Stimulated activated CD8-positive, alpha-beta memory T cell treated with anti-CD3 and anti-CD28 coated beads, Interleukin-2, amount 100 ng/mL, for 48 hours (primary cell): Measurements from ENCODE around the gene NBEA.
"Not testable (repeated sequence)": the region's sequence is repeated elsewhere in the genome, so short reads cannot be mapped to it uniquely, and the experiment has no call there.

Experiments used
- DNase-seq, 2 donors: peaks; one replicate each; pipeline ENCODE4 v3.0.0-alpha.2; 2020; ENCODE audit warnings: low read depth in 2 of 2

The NBEA gene

DNA sequence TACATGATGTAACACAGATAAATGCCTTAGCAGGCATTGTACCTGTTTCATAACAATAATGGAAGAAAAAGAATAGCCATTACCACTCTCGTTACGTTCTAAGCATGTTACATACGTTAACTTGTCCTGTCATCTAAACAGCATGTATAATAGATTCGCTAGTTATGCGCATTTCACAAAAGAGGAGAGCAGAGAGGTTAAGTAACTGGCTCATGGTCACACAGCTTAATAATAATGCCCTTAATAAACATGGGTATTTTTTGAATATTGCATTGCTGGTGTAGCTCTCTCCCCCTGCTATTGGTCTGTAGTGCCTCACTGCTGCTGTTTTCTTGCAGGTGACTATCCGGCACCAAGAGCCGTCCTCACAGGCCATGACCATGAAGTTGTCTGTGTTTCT lies 722.7 kb downstream of the NBEA start:
- DNase-seq = no peak

DNA sequence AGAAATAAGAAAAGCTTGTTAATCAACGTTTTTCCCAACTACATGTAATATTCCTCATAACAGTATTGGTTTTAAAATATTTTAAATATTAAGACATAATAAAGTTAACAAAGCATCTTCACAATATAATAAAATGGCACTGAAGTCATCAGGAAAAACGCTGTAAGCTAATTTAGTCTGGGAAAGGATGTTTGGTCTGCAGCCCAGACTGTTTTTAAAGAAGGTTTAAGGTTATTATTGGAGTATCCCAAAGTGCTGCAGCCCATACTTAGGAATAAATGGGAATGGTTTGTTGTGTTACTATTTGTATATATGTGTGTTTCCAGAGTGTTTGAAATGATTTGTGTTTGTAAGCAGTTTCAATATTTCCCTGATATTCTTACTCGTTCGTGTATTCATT lies 727.3 kb downstream of the NBEA start:
- no peak for DNase-seq

DNA sequence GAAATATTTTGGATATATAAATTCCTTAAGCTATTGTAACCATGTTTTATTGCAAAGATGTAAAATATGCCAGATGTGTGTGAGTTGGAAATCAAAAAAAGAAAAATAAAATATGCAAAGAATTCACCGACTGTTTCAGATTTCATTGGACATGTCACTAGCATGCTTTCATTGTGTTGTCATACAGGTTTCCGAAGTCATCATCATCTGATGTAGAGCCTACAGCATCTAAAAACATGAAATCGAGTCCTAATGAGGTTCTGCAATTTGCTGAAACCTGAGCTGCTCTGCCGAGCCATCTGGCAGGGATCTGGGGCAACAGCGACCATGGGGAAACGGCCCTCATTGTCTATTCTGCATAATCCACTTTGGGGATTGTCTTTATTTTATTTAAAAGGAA lies 730.5 kb downstream of the NBEA start:
- DNase-seq = no peak

DNA sequence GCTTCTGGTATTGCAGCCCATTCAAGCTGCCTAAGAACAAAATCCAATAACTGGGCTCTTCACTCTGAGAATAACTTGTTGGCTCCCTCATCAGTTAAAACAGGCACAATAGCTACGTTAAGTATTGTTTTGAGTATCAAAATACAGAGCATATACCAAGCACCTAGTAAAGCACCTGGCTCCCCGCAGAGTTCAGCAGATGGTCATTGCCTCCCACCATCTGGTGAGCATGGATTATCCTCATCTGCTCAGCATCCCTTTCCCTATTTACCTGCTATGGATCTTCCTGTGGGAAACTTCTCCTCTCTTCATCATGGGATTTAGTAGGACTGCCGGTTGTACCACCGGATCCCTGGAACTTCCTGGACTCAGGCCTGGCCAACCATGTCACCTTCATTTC lies 733.6 kb downstream of the NBEA start:
- no peak for DNase-seq

DNA sequence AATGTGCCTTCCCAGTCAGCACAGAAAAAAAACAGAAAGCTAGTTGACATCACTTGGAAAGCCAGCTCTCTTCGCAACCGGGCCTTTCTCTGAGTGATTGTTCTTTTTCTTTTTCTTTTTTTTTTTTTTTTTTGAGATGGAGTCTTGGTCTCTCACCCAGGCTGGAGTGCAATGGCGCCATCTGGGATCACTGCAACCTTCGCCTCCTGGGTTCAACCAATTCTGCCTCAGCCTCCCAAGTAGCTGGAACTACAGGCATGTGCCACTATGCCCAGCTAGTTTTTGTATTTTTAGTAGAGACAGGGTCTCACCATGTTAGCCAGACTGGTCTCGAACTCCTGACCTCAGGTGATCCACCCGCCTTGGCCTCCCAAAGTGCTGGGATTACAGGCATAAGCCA lies 735.8 kb downstream of the NBEA start:
- not testable (repeated sequence) for DNase-seq

DNA sequence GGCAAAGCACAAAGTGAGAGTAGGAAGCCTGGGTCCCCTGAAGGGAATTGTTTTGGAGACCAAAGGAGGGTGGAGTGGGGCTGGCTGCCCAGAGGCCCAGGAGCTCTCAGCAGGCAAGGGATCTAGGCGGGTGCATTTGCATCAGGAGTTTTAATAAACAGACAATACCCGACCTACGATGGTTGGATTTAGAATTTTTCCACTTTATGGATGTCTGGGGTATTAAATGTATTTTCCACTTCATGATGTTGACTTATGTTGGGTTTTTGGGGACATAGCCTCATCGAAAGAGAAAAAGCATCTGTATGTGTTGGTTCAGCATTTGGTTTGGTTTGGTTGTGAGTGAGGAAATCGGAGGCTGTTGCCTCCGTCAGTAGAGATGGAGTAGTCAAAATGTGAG lies 739.6 kb downstream of the NBEA start:
- DNase-seq = no peak

DNA sequence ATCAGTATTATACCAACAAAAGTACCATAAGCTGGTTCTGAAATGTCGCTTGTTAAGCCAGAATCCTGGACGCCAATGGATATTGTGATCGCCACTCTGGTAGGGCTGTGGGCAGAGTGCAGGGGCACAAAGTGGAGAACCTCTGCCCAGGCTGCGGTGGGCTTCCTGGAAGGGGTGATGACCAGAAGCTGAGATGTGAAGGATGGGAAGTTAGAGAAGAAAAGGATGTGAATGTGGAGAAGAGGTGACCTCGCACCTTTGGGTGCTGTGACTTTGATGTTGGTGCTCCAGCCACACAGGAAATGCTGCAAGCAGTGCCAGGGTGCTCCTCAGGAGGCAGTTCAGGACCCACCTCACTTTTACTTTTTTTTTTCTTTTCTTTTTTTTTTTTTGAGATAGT lies 742.4 kb downstream of the NBEA start:
- DNase-seq = no peak

DNA sequence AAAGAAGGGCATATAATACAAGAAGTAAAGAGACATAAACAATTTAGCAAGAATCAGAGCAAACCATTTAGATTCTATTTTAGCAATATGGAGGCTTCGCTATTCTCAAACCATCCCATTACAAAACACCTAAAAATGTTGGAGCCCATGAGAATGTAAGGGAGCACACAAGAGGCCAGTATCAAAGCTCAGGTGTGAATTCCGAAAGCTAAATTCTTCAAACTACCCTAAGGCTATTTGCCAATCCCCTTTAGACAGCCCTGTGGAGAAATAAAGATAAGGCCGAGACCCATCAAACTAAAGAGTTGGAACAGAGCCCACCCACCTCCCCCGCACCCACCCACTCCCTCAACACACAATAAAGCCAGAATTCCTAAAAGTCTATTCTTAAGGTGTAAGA lies 745.3 kb downstream of the NBEA start:
- DNase-seq = no peak

DNA sequence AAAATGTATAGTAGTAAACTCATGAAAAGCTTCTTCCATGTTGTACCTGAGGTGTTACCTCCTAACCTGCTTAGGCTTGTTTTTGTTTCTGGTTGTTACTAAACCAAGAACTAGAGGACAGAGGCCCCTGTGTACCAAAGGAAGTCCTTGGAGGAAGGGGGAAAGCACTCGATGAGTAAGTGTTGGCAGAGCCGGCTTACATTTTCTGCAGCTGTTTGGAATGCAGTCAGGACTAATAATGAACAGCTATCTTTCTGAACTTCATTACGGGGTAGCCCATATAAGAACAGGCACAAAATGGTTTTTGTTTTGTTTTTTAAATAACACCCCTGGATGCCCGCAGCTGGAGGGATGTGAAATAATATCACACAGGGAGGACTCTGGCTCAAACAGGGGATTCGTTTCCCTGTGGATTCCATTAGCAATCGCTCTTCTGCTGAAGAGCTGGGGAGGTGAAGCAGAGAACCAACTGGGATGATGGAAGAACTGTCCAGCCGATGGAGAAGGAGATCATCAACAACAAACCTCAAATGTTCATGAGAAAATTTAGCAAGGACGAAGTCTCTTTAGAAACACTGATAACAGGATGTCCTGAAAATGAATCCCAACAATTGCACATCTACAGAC lies 748.6 kb downstream of the NBEA start:
- no peak for DNase-seq

DNA sequence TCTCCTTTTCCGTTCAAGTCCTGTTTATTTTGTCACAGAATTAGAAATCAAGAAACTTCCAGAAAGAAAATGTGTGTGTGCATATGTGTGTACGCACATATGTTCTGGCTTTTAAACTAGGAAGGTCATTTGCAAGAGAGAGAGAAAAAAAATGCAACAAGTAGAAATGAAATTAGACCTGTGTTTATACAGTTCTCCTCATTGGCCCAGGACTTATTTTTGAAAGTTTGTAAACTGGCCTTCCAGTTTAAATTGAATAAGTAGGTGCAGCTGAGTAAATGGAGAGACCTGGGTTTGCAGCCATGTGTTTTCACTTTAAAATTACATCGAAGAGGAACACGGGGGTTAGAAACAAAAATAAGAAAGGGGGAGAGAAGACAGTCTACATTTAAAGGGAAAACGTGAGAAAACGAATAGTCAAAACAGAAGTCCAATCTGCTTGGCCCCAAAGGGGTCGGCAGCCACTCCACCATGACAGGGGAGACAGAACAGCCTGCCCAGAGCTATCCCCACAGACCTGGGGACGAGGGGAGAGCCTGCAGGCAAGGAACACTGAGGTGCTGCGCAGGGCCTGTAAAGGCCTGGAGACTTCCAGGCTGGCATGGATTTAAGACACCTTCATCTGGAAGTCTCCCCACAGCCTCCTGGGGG lies 751.2 kb downstream of the NBEA start:
- DNase-seq = no peak

DNA sequence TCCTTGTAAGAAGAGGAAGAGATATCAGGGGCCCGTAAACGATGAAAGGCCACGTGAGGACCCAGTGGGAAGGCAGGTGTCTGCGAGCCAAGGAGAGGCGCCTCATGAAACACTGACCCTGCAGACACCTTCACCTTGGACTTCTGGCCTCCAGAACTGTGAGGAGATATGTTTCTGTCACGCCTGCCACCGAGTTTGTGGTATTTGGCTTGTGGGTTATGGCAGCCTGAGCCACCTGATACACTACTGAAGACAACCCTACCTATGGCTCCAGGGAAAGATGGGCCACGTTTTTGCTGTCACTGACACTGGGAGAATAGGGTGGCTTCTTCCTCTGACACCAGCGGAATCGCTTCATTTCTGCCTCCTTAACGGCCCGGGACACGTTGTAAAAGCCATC lies 752.0 kb downstream of the NBEA start:
- no peak for DNase-seq

DNA sequence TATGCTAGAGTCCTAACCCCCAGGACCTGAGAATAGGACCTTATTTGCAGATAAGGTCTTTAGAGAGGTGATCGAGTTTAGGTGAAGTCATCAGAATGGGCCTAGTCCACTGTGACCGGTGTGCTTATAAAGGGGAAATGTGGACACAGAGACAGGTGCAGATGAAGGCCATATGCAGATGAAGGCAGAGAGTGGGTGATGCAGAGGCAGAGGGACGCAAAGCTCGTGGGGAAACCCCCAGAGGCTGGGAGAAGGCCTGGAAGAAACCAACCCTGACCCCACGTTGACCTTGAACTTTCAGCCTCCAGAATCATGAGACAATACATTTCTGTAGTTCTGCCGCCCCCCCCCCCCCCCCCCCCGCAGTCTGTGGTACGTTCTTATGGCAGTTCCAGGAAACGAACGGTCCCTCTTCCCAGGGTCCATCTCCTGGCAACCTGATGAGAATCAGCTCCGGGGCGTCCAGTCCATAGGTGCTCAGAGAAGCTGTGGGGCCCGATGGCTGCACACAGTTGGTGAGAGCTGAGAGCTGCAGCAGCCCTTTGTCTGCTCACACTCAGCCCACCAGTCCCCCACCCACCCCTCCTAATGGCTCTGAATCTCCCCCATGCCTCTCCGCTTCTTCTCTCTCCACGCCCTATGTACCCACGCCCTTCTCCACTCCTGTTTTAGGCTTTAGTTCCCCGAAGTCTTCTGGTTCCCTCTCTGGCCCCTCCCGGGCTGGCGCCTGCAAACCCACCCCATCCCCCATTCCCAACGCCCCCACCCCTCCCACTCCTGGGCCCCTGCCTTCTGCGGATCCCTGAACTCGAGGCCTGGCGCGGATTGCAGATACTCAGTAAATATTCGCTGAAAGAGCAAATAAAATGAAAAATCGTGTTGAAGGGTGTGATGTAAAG lies 752.7 kb downstream of the NBEA start:
- DNase-seq = no peak

DNA sequence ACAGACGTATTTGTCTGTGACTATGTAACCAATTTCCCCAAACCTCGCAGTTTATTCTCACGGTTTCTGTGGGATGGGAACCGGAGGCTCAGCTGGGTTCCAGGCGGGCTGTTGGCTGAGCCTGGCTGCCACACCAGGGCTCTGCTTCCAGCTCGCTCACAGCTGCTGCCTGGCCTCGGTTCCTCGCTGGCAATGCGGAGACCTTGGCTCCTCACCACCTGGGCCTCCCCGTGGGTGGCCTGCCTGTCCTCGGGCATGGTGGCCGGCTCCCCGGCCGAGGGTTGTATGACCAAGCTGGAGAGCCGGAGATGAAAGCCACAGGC lies 753.3 kb downstream of the NBEA start:
- no peak for DNase-seq

DNA sequence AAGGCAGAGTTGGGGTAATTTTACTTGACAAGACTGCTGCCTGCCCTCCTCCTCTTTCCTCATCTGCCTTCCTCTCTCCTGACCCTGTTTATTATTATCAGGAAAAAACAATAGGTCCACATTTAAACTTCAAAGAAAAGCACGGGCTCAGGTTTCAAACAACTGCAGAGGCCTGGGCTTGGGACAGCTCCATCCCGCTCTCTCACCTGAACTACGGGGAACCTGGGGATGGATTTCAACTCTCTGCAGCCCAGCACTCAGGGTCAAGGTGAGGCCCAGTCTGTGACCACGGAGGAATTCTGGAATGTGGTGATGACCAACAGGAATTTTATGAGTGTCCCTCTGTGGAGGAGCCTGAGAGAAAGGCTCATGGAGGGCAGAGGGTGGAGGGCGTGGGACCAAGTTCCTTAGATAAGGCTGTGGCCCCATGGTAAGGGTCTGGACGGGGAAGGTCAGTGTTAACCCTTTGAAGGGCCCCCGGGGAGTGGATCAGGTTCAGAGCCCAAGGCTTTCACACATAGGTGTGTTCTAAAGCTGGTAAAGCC lies 755.2 kb downstream of the NBEA start:
- no peak for DNase-seq

DNA sequence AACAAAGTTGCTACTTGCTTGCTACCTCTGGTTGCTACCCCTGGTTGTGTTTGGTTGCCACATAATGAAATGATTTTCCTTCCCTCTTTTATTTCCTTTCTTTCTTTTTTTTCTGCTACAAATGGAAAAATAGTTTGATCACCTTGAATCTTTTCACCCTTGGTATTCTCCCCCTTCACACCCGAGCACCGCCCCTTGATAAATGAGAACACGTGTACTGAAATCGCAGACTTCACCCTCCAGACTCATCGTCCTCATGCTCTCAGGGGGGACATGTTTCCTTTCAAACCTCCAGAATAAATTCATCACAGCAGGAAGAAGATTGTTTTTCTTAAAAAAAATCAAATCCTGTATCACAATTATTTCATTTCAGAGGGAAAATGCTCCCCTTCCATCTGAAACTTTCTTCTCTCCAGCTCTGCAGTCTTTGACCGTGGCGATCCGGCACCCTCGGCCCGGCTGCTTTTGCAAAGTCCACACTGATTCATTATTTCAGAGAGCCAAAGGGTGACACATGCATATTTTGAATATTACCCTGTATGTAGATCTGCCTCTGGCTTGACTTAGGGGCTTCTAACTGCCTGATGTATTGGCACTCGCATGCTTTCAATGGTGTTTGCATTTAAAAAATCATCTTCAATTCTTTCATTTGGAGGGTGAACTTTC lies 757.0 kb downstream of the NBEA start:
- DNase-seq = no peak

DNA sequence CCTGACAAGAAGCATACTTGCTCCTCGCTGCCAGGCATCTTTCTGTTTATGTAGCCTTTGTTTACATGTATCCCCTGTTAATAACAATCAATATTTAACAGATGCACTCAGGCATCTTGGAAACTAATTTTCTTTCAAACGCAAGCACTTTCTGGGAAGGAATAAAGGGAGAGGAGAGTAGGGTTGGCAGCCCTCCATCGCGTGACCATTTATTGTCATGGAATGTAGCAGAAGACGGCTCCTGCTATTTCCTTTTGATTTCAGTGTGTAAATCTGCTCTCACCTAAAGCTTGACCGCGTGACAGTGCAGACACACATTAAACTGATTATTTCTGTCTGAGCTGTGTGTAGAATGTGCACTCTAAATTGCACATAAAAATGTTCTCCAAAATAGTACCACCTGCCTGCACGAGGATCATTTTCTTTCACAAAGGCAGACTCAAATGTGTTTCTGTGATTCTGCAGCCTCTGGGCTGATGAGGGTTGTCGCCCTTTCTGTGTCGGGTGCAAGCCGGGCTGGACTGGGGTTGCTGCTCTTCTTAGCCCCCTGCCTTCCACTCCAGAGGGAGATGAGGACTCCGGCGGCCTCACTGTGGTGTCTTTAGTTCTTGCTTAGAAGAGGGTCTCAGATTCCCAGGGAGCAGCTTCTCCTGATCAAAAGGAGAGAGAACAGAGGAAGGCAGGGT lies 757.9 kb downstream of the NBEA start:
- no peak for DNase-seq

DNA sequence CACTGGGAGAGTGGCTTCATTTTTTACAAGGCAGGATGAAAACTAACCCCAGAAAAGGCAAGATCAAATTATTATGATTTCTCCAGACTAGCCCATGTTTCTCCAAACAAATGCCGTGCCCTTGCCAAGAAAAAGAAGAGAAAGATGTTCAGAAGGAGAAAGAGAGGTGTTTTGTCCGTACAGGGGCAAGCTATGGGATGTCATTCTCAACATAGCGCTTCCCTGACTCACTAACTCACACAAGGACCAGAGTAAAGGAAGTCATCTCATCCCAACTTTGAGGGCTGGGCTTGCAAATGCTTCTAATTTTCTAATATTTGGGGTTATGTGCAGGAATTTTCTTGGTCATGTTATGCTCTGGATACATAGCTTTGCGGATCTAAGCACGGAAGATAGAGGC lies 758.6 kb downstream of the NBEA start:
- DNase-seq = no peak

DNA sequence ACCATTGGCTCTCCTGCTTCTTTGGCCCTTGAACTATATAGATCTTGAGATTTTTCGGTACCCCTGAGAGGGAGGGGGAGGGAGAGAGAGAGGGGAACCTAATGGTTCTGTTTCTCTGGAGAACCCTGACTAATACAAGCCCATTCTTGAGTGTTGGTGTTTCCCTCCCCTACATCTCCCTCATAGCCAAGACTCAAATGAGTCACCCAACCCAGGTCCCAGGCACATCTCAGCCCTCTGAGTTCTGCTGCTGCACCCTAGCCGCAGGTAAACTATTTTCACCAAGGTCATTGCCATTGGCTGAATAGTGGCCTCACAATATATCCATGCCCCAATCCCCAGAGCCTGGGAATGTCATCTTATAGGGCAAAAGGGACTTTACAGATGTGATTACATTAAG lies 760.2 kb downstream of the NBEA start:
- no peak for DNase-seq

DNA sequence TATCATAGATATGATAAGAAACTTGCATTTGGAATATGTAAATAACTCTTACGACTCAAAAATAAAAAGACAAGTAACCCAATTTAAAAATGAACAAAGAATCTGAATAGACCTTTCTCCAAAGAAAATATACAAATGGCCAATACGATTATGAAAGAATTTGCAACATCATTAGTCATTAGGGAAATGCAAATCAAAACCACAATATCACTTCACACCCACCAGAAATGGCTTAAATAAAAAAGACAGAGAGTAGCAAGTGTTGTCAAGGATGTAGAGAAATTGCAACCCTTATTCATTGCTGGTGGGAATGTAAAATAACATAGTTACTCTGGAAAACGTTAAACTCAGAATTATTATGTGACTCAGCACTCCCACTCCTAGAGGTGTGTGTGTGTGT lies 761.0 kb downstream of the NBEA start:
- DNase-seq = no peak

DNA sequence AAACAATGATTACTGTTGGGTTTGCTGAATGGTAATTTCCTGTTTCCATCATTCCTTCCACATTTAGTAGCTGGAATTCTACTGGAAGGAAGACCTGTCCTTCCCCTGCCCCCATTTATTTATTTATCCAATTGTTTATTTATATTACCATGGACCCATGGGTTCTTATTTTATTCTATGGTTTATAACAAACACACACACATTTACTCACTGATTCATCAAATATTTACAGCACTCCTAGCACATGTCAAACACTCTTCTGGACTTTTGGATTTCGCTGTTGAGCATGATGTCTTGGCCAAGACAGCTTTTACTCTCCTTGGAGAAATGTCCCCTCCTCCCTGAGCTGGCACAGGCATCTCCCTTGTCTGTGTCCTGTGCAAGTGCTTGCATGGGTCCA lies 762.3 kb downstream of the NBEA start:
- no peak for DNase-seq

DNA sequence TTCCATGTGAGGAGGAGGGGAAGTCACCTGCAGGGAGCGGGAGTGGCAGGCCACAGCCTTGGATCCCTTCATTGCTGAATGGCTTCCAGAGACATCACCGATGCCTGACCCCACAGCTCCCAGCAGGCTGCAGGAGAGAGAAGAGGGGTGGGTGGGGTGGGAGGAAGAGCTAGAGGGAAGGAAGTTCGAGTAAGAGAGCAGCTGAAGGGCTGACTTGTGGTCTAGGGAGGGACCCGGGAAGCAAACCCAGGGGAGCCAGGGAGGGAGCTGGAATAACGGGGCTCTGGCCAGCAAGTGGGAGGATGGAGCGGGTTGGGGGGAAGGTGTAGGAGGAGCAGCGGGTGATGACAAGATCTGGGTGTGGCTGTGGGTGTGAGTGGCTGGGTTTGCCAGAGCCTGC lies 764.2 kb downstream of the NBEA start:
- DNase-seq = no peak

DNA sequence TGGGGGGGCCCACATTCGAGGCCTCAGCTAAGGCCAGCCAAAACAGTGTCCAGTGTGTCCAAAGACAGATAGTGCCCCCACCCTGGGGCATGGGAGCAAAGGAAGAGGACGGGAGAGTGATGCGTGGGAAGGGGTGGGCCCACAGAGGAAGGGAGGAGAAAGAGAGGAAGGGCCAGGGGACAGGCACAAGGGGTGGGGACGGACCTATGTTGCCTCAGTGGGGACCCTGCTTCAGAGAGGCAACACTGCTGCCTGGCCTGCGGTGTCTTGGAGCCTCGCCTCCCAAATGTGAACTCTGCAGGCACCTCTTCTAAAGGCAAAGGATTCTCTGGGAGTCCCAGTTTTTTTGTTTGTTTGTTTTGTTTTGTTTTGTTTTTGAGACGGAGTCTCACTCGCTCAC lies 764.7 kb downstream of the NBEA start:
- DNase-seq = no peak
